Glomerular visceral epithelial cell (primary cell): ENCODE results near the gene ZFP36L1.
"Not testable (repeated sequence)": the region's sequence is repeated elsewhere in the genome, so short reads cannot be mapped to it uniquely, and the experiment has no call there.

Source experiments
- DNase-seq: peaks from one replicate; pipeline ENCODE4 v3.0.0-alpha.2; 2016; ENCODE audit errors: extremely low spot score

ZFP36L1 gene

GRCh38 chr14:68784226-68784910, 8.5 kb downstream of the ZFP36L1 start:
- peak; percentile 100 for DNase-seq

DNA sequence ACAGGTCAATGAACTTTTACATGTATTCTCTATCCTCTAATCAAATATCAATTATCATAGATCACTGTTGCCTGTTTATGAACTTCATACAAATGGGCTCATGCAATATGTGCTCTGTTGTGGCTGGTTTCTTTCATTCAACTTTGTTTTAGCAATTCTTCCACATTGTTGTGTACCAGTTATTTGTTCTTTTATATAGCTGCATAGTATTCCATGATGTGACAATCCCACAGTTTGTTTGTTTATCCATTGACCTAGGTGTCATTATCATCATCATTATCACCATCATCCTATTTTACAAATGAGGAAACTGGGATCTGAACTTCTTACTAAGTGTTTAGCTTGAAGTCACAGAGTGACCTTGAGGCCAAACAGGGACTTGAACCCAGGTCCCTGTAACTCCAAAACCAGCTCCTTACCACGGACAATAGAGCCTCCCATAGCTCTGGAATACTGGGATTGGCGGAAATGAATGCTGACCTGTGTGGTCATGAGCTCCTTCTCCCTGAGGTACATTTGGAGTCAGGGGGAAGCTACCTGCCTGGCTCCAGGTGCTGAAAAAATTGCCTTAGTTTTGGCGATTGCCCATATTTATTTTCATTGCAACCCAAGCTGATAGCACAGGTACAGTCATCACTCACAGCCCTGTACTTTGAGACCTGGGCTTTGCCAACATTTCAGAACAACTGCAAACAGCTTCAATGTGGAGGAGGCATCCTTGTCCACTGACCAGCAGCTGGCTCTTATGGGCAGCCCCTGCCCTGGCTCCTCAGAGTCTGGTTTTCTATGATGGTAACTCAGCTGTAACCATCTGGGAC, 9.2 kb downstream of the ZFP36L1 start:
- DNase-seq = no peak

- DNase-seq = no peak
These were observed 10.5 kb downstream of the ZFP36L1 start for GRCh38 chr14:68782091-68782981.

GRCh38 chr14:68781161-68782021, 11.5 kb downstream of the ZFP36L1 start:
- DNase-seq = no peak

- DNase-seq = peak; percentile 77
These were observed 12.3 kb downstream of the ZFP36L1 start for GRCh38 chr14:68780358-68781160.

- DNase-seq = peak; percentile 94
These were observed 13.0 kb downstream of the ZFP36L1 start for GRCh38 chr14:68779761-68780323.

GRCh38 chr14:68777644-68778043, 15.2 kb downstream of the ZFP36L1 start:
- no peak for DNase-seq

DNA sequence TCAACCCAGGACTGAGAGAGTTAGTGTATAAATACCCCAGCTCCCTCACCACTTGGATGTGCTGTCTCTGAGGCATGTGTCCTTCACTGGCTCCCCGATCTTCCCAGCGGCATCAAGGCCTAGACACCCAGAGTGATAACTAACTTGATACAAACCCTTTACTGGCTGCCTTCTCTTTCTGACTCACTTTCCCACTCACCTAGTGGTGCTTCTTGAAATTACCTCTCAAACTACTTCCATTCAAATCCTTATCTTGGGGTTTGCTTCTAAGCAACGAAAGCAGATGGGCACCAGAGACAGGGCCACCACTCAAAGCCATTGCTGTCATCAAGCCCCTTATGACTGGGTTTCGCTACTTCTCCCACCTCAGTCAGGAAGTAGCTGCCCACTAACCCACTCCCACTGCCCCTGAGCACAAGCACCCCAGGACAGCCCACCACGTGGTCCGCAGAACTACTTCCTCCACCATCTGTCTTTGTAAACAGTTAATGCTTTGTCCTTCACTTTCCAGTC, 17.2 kb downstream of the ZFP36L1 start:
- no peak for DNase-seq

GRCh38 chr14:68774771-68775613, 17.9 kb downstream of the ZFP36L1 start:
- DNase-seq = no peak

GRCh38 chr14:68772761-68773381, 20.0 kb downstream of the ZFP36L1 start:
- no peak for DNase-seq

- no peak for DNase-seq
These were observed 21.2 kb downstream of the ZFP36L1 start for GRCh38 chr14:68771631-68772030.

- DNase-seq = no peak
These were observed 22.1 kb downstream of the ZFP36L1 start for GRCh38 chr14:68770553-68771286.

- no peak for DNase-seq
These were observed 22.8 kb downstream of the ZFP36L1 start for GRCh38 chr14:68770051-68770450.

DNA sequence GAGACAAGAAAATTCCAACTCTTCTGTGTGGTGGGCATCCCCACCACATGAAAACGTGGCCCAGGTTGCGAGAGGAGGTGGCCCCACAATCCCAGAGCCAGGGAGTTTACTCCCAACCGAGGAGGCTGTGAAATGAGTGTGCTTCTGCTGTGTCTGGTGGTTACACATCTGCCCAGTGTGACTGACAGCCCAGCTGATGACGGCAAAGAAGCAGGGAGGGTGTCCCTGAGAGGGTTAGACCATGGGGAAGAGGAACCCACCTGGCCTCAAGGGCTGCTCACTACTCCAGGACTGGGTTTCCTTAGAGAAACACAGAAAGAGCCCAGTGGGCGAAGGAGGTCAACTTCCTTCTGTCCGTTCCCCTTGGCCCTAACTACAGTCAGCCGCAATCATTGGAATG, 24.6 kb downstream of the ZFP36L1 start:
- no peak for DNase-seq

- DNase-seq = no peak
These were observed 25.6 kb downstream of the ZFP36L1 start for GRCh38 chr14:68767248-68767645.

GRCh38 chr14:68766299-68767247, 26.3 kb downstream of the ZFP36L1 start:
- no peak for DNase-seq

- not testable (repeated sequence) for DNase-seq
These were observed 29.0 kb downstream of the ZFP36L1 start for GRCh38 chr14:68763843-68764242.
